Activated effector memory CD4-positive, alpha-beta T cell treated with anti-CD3 and anti-CD28 coated beads, Interleukin-2, amount 50 U/mL, for 16 hours (primary cell): Measurements from ENCODE around the gene ODF4.
"Not testable (repeated sequence)": the region's sequence is repeated elsewhere in the genome, so short reads cannot be mapped to it uniquely, and the experiment has no call there.

Experiments
- DNase-seq: peaks from one replicate; pipeline ENCODE4 v3.0.0-alpha.2; 2020

Gene ODF4

DNA sequence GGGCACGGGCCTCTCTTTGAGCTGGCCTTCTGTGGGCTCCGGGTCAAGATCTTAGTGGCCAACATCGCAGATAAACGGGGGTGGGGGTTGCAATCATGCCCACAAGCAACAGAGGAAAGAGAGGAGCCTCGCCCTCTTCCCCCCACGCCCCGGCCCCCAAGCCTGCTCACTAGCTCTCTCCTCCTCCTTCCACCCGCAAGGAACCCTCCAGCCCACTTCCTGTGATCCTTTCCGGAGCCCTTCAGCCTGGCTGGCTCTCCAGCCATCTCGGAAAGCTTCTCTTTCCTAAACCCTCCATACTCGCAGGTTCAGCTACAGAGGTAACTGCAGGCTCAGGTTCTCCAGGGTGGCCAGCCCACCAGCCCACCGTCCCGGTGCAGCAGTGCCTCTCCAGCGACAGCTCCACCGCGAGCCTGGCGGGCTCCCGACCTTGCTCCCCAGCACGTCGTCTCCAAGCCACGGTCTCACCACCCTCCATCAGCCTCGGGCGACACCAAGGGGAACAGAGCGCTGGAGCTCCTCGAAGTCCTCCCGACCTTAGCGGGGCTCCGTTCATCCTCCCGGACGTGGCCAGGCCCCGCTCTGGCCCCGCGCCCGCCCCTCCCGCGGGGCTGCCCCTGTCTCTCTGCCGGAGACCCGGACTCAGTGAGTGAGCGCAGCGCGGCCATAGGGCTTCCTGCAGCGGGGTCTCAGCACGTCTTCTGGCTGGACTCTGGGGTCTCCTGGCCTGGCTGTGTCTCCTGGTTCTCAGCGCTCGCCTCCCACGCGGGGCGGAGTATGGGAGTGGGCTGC, 12.9 kb upstream of the ODF4 start:
- DNase-seq = peak; percentile 66

DNA sequence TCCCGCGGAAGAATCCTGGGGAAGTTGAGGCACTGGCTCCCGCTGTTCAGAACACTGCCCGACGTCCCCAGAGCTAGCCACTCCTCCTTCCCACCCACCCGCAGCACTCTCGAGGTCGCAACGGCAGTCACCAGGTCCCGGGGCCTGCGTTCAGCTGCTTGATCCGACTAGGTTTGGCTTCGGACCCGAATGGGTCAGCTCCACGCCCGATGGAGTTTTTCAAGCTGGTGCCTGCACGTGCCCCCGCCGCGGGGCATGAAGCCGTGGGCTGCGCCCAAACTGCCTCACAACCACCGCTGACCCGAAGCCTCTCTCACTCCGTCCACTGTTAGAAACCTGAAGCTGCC, 12.4 kb upstream of the ODF4 start:
- DNase-seq = no peak

DNA sequence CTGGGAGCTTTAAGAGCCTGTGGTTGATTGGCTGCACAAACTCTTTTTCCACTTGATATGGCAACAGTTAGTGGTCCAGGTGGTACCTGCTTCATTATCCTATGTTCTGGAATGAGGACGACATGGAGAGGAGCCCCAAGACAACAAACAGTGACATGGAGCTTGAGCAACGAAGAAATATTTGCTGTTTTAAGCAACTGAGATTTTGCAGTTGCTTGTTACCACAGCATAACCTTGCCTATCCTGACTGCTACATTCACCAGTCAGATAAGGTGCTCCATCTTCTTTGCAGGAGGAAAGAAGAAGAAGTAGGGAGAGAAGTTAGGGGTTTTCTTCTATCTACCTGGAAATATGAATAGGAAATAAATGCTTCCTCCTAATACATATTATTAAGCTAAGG, 7.5 kb upstream of the ODF4 start:
- DNase-seq = no peak

DNA sequence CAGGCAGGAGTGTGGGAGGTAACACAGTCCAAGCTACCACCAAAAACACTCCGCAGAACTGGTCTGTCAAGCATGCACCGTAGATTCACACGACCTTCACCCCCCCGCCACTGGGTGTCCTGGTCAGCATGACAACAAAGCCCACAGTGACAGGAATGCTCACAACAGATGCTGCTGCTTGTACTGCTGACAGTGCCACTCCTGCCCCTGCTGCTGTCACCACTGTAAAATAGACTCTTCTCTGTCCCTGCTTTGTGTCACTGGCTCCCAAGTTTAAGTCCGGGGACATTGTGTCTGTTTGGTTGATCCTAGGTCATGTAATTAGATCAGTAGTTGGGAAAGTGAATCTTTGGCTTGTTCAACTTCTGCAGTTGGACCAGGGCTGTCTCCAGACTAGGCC, 7.0 kb upstream of the ODF4 start:
- no peak for DNase-seq

DNA sequence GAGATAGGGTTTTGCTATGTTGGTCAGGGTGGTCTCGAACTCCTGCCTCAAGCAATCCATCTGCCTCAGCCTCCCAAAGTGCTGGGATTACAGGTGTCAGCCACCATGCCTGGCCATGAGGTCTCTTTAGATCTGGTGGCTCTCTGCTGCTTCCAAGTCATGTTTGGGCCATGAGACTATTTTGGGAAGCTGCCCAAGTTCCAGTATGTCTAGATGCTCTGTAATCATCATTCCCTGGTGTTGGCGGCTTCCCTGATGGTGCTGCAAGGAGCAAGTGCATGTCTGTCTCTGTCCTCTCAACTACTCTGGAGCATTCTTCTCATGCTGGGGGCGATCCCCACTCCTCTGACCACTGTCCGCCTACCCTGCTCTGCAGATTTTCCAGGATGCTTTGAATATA, 6.4 kb upstream of the ODF4 start:
- DNase-seq = no peak

DNA sequence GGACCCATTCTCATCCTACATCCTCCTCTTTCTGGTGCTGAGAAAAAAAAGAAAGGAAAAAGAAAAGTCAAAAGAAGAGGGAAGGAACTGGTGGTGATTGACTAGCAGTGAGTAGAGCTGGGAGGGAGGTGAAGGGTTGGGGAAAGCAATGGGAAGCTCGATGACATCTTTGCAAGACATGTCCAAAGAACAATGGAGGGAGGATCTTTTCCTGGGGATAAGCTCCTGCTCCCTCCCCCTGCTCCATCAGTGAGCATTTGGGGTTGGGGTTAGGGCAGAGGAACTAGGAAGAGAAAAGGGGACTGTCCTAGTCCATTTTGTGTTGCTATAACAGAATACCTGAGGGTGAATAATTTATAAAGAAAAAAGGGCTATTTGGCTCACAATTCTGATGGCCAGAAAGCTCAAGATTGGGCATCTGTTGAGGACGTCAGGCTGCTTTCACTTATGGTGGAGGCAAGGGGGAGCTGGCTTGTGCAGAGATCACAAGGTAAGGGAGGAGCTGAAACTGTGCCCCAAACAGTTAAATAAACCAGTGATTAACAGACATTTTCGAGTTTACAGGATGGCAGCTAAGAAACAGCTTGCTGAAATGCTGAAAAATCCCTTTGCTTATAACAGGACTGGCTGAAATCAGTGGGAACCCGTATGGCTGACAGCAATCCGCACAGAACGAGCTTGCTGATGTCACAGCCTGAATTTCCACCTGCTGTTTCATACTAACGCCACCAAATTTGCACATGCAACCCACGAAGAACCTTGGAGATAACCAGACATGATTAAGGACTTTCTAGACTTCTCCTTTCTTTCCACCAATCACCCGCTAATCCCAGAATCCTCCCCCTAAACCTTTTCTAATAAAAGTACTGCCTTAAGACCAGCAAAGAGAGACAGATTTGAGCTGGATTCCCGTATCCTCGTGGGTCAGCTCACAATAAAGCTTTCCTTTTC, 1.6 kb upstream of the ODF4 start:
- DNase-seq = no peak

DNA sequence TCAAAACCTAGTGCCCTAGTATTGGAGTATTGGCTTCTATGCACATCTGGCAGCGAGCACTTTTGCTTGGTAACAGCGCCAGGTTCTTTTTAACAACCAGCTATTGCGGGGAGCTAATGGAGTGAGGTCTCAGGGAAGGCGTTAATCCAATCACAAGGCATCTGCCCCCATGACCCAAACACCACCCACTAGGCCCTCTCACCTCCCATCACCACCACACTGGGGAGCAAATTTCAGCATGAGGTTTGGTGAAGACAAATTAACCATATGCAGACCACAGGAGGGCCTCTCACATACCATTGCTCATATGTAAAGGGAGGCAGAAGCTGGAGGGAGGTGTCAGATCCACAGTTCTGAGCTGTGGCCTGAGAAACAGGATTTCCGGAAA, 893 bp upstream of the ODF4 start:
- no peak for DNase-seq

DNA sequence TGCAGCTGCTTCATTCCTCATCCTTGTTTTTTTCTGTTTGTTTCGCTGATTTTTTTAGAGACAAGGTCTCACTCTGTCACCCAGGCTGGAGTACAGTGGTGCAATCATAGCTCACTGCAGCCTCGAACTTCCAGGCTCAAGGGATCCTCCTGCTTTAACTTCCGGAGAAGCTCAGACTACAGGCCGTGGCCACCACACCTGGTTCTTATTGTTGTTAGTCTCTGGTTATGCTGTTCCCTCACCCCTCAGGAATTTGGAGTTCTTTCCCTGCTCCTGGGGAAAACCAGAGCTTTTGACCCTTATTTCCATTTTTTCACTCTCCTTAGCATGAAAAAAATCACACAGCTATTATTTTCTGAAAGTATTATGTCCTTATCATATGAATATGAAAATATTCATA, 1.8 kb downstream of the ODF4 start:
- DNase-seq = no peak

DNA sequence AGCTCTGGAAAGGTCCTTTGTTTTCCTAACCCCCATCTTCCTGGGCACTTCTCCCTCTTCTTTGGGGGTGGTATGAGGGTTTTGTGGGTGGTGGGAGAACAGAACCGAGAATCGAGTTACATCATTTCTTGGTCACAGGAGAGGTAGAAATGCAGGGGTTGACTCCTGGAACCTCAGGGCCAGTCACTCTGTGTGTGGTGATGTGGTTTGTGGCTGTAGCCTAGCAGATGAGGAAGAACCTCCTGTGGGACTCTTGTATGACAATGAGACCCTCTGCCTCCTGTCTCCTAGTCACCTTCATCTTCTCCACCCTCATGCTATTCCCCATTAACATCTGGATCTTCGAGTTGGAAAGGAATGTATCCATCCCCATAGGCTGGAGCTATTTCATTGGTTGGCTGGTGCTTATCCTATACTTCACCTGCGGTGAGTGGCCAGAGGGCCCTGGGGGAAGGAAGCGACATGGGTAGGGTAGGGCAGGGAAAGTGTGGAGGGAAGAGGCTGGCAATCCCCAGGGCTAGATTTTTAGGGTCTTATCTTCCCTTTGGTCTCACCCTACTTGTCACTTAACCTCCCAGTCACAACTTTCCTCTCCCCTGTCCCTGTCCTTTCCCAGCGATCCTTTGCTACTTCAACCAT, 5.5 kb downstream of the ODF4 start:
- no peak for DNase-seq

DNA sequence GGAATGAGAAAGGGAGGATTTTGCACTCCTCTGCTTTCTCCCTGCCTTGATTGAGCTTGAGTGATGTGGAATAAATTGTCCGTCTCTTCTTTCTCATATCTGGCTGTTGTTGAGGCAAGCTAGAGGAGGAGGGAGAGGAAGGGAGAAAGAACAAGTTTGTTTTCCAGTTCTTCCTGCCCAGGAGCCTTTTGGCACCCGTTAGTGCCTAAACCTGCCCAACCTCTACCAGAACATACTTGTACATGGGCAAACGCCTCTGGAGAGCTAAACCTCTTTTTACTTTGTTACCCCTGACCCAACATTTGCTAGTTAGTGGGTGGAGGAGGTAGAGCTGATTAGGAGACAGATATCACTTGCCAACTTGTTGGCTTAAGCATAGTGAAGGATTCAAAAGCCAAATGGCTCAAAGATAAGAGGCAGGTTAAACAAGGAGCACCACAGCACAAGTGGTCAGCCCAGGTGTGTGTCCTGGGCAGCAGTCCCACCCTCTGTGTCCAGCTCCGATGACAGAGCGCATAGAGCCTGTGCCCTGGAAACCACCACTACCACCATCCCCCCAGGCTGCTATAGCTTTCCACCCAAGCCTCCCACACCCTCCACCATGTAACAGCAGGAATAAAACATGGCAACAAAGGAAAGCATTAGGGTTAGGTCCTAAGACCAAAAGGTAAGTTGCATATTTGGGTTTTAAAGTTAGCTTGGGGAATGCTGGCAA, 6.5 kb downstream of the ODF4 start:
- no peak for DNase-seq

DNA sequence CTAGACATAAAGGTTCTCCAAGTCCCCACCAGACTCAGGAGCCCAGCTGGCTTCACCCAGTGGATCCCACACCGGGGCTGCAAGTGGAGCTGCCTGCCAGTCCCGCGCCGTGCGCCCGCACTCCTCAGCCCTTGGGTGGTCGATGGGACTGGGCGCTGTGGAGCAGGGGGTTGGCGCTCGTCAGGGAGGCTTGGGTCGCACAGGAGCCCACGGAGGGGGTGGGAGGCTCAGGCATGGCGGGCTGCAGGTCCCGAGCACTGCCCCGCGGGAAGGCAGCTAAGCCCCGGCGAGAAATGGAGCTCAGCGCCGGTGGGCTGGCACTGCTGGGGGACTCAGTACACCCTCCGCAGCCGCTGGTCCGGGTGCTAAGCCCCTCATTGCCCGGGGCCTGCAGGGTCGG, 7.4 kb downstream of the ODF4 start:
- not testable (repeated sequence) for DNase-seq

DNA sequence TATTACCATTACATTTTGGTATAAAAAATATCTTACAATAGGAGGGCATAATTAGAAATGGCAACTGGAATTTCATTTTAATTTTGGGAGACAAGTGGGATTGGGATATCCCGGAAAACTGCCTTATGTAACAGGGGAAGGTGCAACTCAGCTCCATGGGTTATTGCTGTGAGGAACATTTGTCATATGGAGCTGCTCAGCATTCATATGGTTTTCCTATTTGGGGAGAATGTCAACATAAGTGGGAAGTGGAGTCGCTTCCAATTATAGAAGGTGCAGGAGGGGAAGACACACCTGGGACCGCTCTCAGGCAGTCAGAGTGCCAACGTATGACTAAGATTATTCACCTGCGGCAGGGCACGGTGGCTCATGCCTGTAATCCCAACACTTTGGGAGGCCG, 10.7 kb downstream of the ODF4 start:
- no peak for DNase-seq

DNA sequence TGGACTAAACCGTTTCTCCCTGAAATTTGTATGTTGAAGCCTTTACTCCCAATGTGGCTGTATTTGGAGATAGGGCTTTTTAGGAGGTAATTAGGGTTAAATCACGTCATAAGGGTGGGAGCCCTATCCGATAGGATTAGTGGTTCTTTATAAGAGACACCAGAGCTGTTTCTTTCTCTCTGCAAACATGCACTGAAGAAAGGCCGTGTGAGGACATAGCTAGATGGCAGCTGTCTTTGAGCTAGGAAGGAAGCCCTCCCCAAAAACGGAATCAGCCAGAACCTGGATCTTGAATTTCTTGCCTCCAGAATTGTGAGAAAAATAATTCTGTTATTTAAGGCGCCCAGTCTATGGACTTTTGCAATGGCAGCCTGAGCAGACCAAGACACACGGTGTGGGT, 14.1 kb downstream of the ODF4 start:
- no peak for DNase-seq

DNA sequence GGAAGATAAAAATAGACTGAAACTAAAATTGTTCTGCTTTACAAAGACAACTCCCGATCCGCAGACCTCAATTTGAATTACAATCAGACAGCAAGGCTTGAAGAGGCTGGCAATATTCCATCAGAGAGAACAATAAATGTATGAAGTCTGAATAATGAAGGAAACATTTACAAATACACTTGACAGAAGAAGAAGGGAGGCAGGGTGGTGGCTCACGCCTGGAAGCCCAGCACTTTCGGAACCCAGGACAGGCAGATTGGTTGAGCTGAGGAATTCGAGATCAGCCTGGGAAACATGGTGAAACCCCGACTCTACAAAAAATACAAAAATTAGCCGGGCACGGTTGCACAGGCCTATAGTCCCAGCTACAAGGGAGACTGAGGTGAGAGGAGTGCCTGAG, 14.6 kb downstream of the ODF4 start:
- DNase-seq = no peak

DNA sequence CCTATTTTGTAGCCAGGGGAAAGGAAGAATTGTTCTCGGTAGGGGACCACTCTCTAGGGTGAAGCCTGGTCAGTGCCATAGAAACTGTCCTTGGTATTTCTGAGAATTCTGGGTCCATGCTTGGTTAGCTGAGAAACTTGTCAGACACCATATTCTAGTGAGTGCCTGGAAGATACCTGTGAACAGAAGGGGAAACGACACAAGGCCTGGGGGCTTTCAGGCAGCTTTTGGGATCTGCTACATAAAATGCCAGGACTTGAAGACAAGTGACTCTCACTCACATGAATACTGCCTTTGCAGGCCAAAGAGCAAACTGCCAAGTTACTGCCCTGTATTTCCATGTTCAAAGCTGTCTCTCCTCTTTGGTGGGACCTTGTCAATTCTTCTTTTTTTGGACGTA, 18.3 kb downstream of the ODF4 start:
- DNase-seq = no peak

DNA sequence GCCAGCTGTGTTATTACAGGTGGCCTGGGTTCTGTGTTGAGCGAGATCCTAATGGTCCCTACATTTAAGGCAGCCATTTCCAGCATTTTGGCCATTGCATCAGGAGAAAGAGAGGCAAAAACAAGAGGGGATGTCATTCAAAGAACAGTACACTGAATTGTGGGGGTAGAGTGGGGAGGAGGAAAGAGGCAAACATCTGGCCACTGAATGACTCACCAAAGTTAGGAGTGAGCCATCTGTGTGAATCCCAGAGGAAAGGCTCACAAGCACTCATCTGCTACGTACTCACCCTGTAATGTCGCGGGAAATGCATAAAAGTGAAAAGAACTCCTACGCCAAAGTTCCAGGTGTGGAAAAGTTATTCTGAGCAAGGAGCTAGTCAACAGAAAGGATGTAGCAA, 20.1 kb downstream of the ODF4 start:
- DNase-seq = no peak

DNA sequence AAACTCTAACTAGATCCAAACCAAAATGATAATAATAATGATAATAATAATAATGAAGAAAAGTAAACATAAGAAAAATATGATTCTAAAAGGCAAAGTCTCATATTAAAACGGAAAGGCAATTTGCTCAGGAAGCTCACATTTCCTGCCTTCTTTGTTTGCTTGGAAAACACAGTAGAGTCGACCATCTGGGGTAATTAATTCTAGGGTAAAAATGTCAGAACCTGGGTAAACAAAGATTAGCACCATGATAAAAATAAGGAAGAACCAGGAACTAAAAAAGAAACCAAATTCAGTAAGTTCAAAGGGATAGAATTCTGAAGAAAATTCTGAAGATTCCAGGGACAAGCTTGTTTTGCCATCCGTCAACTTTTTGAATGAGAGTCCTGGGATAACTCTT, 20.6 kb downstream of the ODF4 start:
- DNase-seq = no peak

DNA sequence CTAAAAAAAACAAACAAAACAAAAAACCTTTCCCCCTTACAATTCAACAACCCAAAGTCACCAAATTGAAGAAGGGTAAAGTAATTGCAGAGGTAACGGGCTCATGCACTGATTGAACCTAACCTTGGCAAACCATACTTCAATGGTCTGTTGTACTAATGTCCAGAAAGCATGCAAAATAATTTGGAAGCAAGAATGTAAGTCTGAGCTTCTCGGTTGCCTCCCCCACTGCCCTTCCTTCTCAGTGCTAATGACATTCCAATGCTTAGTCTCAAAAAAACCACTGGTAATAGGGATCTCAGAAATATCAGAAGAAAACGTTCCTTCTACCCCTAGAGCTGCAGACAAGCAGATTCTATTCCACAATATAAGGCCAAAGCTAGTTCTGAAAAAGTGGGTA, 21.1 kb downstream of the ODF4 start:
- no peak for DNase-seq

DNA sequence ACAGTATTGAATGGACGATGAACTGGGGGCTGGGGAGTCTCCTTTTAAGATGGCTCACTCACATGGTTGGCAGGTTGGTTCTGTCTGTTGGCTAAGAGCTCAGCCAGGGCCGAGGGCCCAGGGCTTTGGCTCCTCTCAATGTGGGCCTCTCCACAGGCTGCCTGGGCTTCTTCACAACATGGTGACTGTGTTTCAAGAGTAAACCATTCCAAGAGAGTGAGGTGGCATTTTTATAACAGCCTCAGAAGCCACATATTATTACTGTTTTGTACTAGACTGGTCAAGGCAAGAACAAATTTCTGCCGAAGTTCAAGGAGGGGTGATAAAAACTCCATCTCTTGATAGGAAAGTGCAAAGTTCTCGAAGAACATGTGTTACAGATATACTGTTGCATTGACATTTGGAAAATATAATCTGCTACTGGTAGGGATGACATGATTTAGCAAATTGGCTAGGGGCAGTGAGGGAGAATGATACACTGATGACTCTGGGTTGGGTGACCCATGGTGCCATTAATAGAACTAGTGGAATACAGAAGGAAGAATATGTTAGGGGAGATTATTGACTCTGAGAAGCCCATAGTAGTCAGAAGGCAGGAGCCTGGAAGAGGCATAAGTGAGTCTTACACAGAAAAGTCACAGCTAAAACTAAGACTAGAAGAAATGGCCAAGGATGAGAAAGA, 23.2 kb downstream of the ODF4 start:
- DNase-seq = no peak

DNA sequence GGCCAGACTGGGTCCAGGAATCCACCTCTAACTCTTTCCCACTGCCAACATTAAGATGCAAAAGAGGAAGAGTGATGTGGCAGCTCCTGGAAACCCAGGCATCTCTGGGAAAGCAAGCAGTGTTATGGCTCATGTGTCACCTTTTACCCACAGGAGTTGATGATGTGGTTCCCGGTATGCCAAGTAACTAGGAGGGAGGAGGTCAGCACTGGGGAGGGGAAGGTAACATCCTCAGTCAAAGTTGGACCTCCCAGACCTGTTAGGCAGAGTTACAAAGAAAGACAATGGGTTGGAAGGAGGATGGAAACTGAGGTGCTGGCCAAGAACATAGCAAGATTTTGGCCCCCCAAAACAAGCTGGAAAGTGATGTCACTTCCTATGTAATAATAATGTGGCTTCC, 25.5 kb downstream of the ODF4 start:
- DNase-seq = no peak

DNA sequence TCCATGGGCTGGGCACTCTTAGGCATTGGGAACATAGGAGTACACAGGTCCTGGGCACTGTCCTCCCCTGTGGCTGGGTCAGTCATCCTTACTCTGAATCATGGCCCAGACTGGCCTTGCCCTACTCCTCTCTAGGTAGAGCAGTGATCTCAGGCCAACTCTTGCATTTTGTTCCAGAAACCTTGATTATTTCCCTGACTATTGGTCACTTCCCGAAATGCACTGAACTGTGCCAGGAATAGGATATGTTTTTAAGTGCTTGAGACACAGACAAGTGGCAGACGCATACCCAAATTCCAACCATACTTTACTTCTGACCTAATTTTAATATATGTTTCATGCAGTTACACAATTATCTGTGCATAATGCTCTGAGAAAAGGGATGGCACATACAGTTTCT, 26.6 kb downstream of the ODF4 start:
- DNase-seq = no peak

DNA sequence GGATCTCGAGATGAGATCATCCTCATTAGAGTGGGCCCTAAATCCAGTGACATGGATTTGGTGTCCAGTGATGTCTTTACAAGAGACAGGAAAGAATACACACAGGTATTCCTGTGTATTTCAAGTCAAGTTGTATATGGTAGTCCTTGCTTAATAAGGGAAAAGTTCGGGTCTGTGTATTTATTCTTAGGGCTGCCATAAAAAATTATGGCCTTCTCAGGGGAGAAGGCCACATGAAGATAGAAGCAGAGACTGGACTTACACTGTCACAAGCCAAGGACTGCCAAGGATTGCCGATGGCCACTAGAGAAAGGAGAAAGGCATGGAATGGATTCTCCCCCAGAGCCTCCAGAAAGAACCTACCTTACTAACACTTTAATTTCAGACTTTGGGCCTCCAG, 28.6 kb downstream of the ODF4 start:
- DNase-seq = no peak

DNA sequence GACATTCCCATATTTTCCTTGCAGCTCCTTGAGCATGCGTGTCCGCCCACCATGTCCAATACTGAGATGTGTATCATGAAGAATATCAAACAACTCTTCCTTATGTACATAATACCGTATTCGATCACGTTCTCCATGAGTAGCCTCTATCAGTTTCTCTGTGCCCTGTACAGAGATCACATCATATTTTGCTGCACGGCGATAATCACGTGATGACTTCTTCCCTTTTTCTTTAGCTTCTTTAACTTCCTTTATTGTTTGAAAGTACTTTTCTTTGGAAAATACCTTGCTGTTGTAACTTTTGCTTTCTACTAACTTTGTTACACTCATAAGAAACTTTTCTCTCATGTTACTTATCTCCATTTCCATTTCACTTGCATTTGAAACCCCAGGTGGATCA, 30.3 kb downstream of the ODF4 start:
- DNase-seq = no peak
